GM12892 (cell line): ENCODE measurements around the gene HSPA12A.

ENCODE experiments used
- POLR2A ChIP-seq: IDR thresholded peaks from 2 replicates; pipeline ENCODE4 v1.6.1; 2011; ENCODE audit warnings: low read depth, low read length, control low read depth
- POLR2AphosphoS5 ChIP-seq: IDR thresholded peaks from 2 replicates; pipeline ENCODE4 v1.6.1; 2011; ENCODE audit warnings: low read depth, low read length, control low read depth
- TAF1 ChIP-seq: IDR thresholded peaks from 2 replicates; pipeline ENCODE4 v1.6.1; 2011; ENCODE audit warnings: low read depth, mild to moderate bottlenecking, control low read depth, low read length, borderline replicate concordance

GRCh38 chr10:116787053-116787659 is 44.8 kb upstream of the HSPA12A start:
- TF ChIP-seq POLR2AphosphoS5 (no peak), POLR2A (no peak), TAF1 (no peak)
